ENCODE data around the gene NPR1. TPM values are rescaled to one million over a fixed set of nuclear protein-coding genes. Genes with fewer than 3 reads are reported as not detected.
"Not testable (repeated sequence)": the region's sequence is repeated elsewhere in the genome, so short reads cannot be mapped to it uniquely, and the experiment has no call there.

The NPR1 gene
- total RNA-seq, 2 donors from 2014 or later: 2.3 to 3.6 TPM

DNA sequence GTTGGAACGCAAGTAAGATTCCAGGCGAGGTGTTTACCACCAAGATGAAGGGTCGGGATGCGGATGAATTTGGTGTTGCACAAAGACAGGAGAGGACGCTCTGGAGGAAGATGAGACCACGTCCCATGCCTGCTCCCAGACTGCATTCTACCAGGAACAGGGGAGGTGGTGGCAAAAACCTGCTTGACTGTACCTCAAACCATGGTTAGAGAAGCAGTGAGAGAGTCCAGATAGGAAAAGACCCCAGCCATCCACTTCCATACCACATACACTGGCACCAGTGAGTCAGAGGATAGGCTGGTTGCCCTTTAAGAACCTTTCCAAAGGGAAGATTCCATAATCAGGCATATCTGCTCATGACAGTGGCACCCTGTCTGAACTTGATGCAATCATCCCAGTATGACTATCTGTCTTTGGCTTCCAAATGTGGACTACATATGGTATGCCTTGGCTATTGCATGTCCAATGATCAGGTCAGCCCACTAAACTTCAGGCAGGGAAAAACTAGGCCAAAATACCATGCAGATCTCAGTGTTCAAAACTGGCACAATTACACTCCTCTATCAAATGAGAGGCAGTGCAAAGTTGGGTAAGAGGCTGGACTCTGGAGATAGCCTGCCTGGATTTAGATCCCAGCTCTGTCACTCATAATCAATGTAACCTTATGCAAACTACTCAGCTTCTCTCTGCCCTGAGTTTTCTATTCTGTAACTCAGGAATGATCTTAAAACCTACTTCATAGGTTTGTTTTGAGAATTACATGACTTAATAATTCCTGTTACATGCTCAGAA lies 20.6 kb downstream of the NPR1 start:
- Histone ChIP-seq H3K9ac (ENCODE audit: low read depth in 2 of 2, low read length in 2 of 2) (no peak overlapping the region), H3K9me3 (no peaks in the 10 kb centered on the region), H3K27ac (no peak overlapping the region), H3K4me3 (no peak overlapping the region), H3K27me3 (no peaks in the 10 kb centered on the region), H3K36me3 (no peaks in the 10 kb centered on the region), H3K4me1 (no peaks in the 10 kb centered on the region)
- intact Hi-C loops (cut with DNase I): no loop called here
- no peak for DNase-seq
- TF ChIP-seq, protein P1, sequence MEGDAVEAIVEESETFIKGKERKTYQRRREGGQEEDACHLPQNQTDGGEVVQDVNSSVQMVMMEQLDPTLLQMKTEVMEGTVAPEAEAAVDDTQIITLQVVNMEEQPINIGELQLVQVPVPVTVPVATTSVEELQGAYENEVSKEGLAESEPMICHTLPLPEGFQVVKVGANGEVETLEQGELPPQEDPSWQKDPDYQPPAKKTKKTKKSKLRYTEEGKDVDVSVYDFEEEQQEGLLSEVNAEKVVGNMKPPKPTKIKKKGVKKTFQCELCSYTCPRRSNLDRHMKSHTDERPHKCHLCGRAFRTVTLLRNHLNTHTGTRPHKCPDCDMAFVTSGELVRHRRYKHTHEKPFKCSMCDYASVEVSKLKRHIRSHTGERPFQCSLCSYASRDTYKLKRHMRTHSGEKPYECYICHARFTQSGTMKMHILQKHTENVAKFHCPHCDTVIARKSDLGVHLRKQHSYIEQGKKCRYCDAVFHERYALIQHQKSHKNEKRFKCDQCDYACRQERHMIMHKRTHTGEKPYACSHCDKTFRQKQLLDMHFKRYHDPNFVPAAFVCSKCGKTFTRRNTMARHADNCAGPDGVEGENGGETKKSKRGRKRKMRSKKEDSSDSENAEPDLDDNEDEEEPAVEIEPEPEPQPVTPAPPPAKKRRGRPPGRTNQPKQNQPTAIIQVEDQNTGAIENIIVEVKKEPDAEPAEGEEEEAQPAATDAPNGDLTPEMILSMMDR (IDR thresholded peaks at IDR 0.05): no peak

DNA sequence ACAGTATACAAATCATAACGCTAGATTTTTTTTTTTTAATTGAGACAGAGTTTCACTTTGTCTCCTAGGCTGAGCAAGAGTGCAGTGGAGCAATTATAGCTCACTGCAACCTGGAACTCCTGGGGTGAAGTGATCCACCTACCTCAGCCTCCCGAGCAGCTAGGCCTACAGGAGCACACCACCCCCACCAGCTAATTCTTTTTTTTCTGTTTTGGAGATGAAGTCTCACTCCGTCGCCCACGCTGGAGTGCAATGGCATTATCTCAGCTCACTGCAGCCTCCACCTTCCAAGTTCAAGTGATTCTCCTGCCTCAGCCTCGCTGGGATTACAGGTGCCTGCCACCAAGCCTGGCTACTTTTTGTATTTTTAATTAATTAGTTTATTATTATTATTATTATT lies 21.3 kb downstream of the NPR1 start:
- Histone ChIP-seq H3K27ac (no peak overlapping the region), H3K9ac (ENCODE audit: low read depth in 2 of 2, low read length in 2 of 2) (no peak overlapping the region), H3K27me3 (no peaks in the 10 kb centered on the region), H3K4me3 (no peak overlapping the region), H3K36me3 (no peaks in the 10 kb centered on the region), H3K9me3 (no peaks in the 10 kb centered on the region), H3K4me1 (no peaks in the 10 kb centered on the region)
- TF ChIP-seq, protein P1 (IDR thresholded peaks at IDR 0.05): no peak
- intact Hi-C loops (cut with DNase I): no loop called here
- no peak for DNase-seq

DNA sequence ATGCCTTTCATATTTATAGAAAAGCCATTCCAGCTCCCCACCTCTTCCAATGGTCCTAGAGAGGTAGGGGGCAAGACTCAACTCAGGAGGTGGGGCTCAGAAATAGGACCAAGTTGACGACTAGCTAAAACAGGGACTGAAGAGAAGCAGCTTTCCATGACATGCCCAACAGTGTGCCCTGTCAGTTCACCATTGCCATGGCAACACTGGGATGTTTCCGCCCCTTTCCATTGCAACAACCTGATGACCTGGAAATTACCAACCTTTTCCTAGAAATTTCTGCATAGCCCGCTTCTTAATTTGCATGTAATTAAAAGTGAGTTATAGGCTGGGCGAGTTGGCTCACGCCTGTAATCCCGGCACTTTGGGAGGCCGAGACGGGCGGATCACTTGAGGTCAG lies 27.0 kb downstream of the NPR1 start:
- H3K4me3 ChIP-seq: no peak overlapping the region
- intact Hi-C loops (cut with DNase I): no loop called here

DNA sequence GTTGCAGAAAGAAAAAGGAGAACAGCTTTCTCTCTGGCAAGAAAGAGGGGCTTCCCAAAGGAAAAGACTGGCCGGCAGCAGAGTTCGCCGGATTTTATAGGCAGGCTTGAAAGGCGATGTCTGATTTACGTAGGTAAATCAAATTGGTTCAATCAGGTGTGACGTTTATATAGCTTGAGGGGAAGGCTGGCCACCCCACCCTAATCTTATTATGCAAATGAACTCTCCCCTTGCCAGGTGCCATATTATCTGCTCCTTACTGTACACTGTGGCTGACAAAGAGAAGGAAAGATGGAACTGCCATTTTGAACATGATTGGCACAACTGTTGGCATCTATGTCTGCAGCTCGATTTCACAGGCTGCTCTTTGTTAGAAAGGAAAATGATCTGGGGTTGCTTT lies 32.5 kb downstream of the NPR1 start:
- Histone ChIP-seq H3K9me3 (no peaks in the 10 kb centered on the region), H3K27me3 (no peaks in the 10 kb centered on the region), H3K4me3 (no peak overlapping the region), H3K27ac (no peak overlapping the region), H3K36me3 (no peaks in the 10 kb centered on the region), H3K9ac (ENCODE audit: low read depth in 2 of 2, low read length in 2 of 2) (no peak overlapping the region), H3K4me1 (no peaks in the 10 kb centered on the region)
- intact Hi-C loops (cut with DNase I): no loop called here
- DNase-seq: no peak
- TF ChIP-seq, protein P1 (IDR thresholded peaks at IDR 0.05): no peak

More for the DNA sequence above, 27.0 kb downstream of the NPR1 start:
- no peaks in the 10 kb centered on the region for H3K4me1 ChIP-seq
- no peak overlapping the region for H3K27ac ChIP-seq
- no peaks in the 10 kb centered on the region for H3K36me3 ChIP-seq
- no peak for DNase-seq
- H3K9me3 ChIP-seq: no peaks in the 10 kb centered on the region
- no peaks in the 10 kb centered on the region for H3K27me3 ChIP-seq
- TF ChIP-seq, protein P1 (IDR thresholded peaks at IDR 0.05): no peak
- no peak overlapping the region for H3K9ac ChIP-seq (ENCODE audit: low read depth in 2 of 2, low read length in 2 of 2)

DNA sequence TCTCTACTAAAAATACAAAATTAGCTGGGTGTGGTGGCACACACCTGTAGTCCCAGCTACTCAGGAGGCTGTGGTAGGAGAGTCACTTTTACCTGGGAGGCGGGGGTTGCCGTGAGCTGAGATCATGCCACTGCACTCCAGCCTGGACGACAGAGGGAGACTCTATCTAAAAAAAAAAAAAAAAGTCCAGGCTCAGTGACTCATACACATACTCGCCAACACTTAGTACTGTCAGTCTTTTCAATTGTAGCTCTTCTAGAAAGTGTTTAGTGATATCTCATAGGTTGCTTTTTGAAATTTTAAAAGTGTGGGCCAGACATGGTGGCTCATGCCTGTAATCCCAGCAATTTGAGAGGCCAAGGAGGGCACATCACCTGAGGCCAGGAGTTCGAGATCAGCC lies 37.7 kb downstream of the NPR1 start:
- intact Hi-C loops (cut with DNase I); H3K27ac ChIP-seq; H3K4me1 ChIP-seq; H3K9ac ChIP-seq (ENCODE audit: low read depth in 2 of 2, low read length in 2 of 2); DNase-seq; H3K36me3 ChIP-seq; H3K4me3 ChIP-seq; H3K9me3 ChIP-seq; H3K27me3 ChIP-seq: not testable (repeated sequence)

DNA sequence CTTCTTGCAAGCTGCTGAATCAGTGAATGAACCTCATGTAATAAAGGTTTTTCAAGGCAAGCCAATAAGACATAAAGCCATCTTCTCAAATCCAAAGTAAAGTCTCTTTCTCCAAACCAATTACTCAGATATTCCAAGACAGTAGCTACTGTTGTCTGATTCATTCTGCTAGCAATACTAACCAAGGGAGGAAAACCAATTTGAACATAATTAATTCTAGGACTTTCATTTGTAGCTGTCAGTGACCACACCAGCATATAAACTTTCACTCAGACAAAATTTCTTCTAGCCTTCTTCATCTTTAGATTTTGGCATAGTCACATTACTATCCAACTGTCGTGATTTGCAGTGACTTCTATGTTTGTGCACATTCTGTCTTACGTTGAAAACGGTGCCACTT lies 38.8 kb downstream of the NPR1 start:
- TF ChIP-seq, protein P1 (IDR thresholded peaks at IDR 0.05): no peak
- Histone ChIP-seq H3K36me3 (no peaks in the 10 kb centered on the region), H3K4me1 (no peaks in the 10 kb centered on the region), H3K4me3 (no peak overlapping the region), H3K9ac (ENCODE audit: low read depth in 2 of 2, low read length in 2 of 2) (no peak overlapping the region), H3K9me3 (no peaks in the 10 kb centered on the region), H3K27ac (no peak overlapping the region), H3K27me3 (no peaks in the 10 kb centered on the region)
- DNase-seq: no peak
- intact Hi-C loops (cut with DNase I): no loop called here
